Measurements from ENCODE around the gene SORCS1.

- TF ChIP-seq CTCF (IDR thresholded peaks at IDR 0.05; ENCODE audit: low read length) (no peak), EZH2 (optimal IDR thresholded peaks at IDR 0.05; ENCODE audit: low read depth, low read length) (no peak), EZH2phosphoT487 (IDR thresholded peaks at IDR 0.05; ENCODE audit: low read length) (no peak)
These were observed 417.6 kb downstream of the SORCS1 start for GRCh38 chr10:106746868-106747267.
